ENCODE results near the gene ZCCHC9.
"Not testable (repeated sequence)": the region's sequence is repeated elsewhere in the genome, so short reads cannot be mapped to it uniquely, and the experiment has no call there.

Gene ZCCHC9, protein sequence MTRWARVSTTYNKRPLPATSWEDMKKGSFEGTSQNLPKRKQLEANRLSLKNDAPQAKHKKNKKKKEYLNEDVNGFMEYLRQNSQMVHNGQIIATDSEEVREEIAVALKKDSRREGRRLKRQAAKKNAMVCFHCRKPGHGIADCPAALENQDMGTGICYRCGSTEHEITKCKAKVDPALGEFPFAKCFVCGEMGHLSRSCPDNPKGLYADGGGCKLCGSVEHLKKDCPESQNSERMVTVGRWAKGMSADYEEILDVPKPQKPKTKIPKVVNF

DNA sequence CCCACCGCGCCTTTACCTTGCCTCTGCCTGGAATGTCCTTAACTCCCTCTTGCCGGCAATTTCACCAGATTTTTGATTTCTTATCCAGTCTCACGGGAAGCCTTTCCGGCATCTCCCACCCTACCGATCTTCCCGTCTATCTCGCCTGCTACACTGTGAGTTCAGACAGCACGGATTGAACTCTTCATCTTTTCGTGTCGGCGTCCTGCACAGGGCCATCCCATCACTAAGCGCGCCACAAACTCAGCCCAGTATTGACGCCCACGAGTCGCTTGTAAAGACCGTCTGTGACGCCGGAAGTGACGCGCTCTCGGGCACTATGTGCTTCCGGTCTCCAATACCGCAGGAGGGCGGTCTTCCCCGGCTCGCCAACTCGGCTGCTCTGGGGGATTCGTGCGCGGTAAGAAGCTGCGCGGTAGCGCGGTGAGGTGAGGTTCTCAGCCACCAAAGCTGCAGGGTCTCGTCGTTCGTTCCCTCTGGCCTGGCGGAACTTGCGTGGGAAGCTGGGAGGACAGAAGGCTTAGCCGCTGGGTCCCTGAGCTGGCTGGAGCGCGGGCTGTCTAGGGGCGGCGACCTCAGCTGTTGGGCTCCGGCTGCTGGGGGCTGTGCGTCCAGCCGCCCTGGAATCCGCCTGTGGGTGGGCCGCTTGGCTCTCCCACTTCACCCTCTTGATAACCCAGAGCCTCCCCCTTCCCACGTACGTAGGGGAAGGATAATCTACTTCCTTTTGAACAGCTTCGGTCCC lies at the start of gene ZCCHC9:
TSS of gene ZCCHC9 (plus strand) at position 317 of the 745 bp plus-strand sequence. CDS start 3,171 bp downstream, outside the sequence.
- peak within 1 kb of the TSS; percentile 78 to 97 for H3K27ac ChIP-seq
- H3K4me3 ChIP-seq = peak within 1 kb of the TSS; percentile 98
- TF ChIP-seq, protein P1, sequence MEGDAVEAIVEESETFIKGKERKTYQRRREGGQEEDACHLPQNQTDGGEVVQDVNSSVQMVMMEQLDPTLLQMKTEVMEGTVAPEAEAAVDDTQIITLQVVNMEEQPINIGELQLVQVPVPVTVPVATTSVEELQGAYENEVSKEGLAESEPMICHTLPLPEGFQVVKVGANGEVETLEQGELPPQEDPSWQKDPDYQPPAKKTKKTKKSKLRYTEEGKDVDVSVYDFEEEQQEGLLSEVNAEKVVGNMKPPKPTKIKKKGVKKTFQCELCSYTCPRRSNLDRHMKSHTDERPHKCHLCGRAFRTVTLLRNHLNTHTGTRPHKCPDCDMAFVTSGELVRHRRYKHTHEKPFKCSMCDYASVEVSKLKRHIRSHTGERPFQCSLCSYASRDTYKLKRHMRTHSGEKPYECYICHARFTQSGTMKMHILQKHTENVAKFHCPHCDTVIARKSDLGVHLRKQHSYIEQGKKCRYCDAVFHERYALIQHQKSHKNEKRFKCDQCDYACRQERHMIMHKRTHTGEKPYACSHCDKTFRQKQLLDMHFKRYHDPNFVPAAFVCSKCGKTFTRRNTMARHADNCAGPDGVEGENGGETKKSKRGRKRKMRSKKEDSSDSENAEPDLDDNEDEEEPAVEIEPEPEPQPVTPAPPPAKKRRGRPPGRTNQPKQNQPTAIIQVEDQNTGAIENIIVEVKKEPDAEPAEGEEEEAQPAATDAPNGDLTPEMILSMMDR (IDR thresholded peaks at IDR 0.05) = no peak
- DNase-seq (ENCODE audit: low spot score) = peak; percentile 93

DNA sequence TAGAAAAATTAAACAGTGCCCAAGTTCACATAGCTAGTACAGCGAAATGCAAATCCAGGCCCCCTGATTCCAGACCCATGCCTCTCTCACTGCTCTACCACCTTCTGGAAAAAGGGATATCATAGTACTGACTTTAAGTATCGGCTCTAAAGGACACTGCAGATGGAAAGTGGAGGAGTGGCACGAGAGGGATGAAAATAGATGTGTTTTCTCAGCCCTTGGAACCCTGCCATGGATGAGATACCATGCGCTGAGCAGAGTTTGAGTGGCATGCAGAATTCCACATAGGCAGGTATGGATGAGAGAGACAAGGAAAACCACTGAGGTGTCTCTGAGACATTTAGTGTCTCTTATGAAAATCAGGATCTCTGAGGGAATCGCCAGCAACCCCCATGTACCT lies 49.5 kb upstream of the ZCCHC9 start:
- TF ChIP-seq, protein P1 (IDR thresholded peaks at IDR 0.05) = no peak
- no peak for DNase-seq (ENCODE audit: low spot score)
- Histone ChIP-seq H3K4me3 (no peak overlapping the region), H3K27ac (no peak overlapping the region)

DNA sequence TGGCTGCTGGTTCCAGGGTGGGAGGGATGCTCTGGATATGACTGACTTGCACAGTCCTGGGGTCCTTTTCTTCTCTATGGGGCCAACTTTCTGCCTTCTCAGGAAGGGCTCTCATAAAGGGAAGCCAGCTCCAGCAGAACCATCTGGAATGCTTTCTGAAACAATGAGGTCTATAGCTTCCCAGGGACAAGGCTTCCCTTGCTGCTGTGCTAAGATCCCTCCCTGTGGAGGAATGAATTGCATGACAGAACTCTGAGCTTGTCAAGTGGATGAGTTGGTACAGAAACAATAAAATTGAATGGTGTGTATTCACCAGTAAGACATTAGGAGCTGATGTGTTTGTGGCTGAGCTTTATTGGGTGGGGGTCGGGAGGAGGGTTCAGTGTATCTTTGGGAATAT lies 48.5 kb upstream of the ZCCHC9 start:
- no peak for DNase-seq (ENCODE audit: low spot score)
- H3K27ac ChIP-seq = no peak overlapping the region
- TF ChIP-seq, protein P1 (IDR thresholded peaks at IDR 0.05) = no peak
- no peak overlapping the region for H3K4me3 ChIP-seq

DNA sequence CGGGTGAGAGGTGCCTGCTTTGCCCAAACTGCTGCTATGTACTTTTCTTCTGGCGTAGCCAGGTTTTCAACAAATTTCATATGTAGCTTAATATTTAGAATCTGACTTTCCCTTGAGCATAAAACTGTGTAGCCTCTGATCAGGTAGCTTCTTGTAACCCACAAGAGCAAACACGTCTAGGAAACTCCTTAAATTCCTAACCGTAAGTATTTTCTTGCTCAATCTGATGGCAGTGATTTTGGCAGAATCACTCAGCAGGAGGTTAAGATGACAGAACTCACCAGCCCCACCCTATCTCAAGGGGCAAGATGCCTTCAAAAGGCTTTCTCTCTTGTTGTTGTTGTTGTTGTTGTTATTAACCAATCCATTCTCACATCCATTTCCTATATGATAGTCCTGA lies 47.5 kb upstream of the ZCCHC9 start:
- TF ChIP-seq, protein P1 (IDR thresholded peaks at IDR 0.05) = no peak
- Histone ChIP-seq H3K27ac (no peak overlapping the region), H3K4me3 (no peak overlapping the region)
- no peak for DNase-seq (ENCODE audit: low spot score)

DNA sequence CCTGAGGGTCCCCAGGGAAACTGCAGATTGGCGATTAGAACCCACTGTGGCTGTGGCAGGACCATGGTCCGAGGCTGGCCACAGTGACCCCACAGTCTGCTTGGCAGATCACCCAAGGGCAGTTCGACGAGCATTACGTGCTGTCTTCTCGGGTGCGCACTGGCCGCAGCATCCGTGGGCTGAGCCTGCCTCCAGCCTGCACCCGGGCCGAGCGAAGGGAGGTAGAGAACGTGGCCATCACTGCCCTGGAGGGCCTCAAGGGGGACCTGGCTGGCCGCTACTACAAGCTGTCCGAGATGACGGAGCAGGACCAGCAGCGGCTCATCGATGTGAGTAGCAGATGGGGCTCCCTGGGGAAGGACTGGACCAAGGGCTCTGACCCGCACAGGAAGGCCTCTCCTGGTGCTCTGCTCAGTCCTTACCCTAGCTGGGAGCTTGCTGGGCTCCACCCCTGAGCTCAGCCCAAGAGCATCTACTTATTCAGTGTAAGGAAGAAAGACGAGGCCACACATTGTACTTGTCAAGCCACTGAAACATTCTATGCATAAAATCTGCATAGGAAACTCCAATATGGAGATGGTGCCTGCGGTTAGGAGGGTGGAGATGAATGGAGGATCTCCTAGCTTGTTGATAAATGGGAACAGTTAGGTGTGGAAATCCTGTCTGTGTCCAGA lies 46.4 kb upstream of the ZCCHC9 start:
- Histone ChIP-seq H3K4me3 (no peak overlapping the region), H3K27ac (no peak overlapping the region)
- TF ChIP-seq, protein P1 (IDR thresholded peaks at IDR 0.05) = no peak
- no peak for DNase-seq (ENCODE audit: low spot score)

DNA sequence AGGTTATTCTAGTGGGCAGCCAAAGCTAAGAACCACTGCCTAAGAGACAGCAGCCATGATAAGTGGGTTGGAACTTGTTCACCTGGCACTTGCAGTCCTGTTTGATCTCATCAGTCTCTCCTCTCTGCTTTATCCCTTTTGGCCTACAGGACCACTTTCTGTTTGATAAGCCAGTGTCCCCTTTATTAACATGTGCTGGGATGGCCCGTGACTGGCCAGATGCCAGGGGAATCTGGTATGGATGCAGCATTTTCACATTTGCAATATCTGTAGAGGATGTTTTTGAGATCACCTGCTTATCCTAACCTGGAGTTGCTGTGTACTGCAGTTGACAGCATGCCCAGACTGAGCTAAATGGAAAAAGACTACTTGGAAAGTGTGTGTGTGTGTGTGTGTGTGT lies 44.6 kb upstream of the ZCCHC9 start:
- no peak for DNase-seq (ENCODE audit: low spot score)
- Histone ChIP-seq H3K27ac (no peak overlapping the region), H3K4me3 (no peak overlapping the region)
- TF ChIP-seq, protein P1 (IDR thresholded peaks at IDR 0.05) = no peak

DNA sequence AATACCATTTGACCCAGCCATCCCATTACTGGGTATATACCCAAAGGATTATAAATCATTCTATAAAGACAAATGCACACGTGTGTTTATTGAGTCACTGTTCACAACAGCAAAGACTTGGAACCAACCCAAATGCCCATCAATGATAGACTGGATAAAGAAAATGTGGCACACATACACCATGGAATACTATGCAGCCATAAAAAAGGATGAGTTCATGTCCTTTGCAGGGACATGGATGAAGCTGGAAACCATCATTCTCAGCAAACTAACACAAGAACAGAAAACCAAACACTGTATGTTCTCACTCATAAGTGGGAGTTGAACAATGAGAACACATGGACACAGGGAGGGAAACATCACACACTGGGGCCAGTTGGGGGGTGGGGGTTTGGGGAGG lies 38.6 kb upstream of the ZCCHC9 start:
- DNase-seq (ENCODE audit: low spot score); H3K27ac ChIP-seq: not testable (repeated sequence)

More for the DNA sequence above, 38.6 kb upstream of the ZCCHC9 start:
- not testable (repeated sequence) for H3K4me3 ChIP-seq

Data from coronary artery (tissue), 2 donors.